GM18499 (cell line): ENCODE measurements around the gene GPD1L.
"Not testable (repeated sequence)": the region's sequence is repeated elsewhere in the genome, so short reads cannot be mapped to it uniquely, and the experiment has no call there.

ENCODE experiments used
- ATAC-seq: cut with Tn5 transposase; IDR thresholded peaks from one replicate; pipeline ENCODE4 v1.9.1; 2021; ENCODE audit warnings: moderate number of reproducible peaks; ENCODE audit not compliant: insufficient read depth, unreplicated experiment

GPD1L gene

DNA sequence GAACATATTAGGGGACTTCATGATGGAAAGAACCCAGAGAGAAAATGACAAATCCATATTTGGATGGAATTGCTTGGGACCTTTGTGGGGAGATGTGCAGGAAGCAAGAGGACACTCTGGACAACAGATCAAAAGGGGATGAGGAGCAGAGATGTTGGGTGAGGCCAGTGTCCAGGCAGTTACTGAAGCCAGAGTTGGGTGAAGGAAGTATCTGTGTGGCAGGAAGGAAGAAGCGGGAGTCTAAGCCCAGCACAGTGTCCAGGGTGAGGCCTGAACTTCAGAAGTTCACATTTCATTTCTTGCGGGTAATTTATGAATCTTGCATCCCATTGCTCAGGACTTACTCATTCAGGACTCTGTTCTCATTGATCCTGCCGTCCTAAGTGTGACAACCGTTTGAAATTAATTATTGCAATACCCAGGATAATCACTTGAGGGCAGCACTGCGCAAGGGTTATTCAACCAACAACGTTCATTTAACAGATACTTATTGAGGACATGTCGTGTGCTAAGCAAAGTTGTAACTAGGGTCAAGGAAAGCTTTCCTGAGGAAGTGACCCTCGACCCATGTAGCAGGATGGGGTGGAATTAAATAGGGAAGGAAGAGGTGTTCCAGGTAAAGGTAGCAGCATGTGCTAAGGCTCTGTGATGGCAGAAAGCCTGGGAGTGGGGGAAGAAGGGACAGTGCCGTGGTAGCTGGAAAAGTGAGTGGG lies 70.7 kb downstream of the GPD1L start:
- ATAC-seq: no peak

DNA sequence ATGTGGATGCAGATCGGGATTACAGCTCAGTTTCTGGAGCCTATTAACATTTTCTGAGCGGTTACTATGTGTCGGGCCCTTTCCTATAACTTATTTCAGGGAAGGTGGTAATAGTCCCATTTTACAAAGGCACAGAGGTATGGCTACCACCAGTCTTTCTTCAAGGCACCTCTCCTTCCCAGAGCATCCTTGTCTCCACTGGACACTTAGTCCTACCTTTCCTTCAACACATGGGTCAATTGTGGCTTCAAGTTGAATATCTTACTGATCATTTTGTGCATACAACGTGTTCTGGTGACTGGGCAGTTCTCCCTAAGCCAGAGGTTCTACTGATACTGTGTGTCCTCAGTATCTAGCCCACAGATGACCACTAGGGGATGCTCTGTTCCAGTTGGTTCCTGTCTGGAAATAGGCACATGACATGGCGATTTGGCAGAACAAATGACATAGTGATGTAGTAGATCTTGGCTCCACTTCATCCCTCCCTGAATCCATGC lies 71.3 kb downstream of the GPD1L start:
- ATAC-seq: no peak

DNA sequence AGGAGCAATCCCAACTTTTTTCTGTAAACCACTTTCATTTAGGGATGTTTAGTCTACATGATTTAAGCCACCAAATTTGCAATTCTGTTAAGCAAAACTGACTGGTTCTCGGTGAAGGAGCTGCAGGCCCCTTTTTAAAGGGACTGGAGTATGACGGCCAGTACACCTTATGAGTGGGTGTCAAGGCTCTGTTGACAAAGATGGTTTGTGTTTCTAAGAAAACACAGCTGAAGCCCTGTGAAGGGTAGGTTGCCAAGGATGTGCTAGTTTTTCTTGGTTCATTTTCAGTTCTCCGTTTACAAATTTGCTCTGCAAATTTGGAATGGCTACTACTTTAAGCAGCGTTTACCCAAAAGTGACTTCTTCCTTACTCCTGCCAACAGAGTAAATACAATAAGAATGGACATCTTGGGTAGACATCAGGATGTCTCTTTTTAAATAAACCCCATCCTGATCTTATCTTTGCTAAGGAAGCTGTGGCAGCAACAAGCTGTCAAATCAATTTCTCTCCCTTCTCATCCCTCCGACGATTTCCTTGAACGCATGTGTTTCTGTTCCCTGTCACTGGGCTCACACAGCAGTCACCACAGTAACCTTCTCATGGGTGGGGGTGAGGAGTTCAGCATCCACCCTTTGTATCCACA lies 73.8 kb downstream of the GPD1L start:
- no peak for ATAC-seq

DNA sequence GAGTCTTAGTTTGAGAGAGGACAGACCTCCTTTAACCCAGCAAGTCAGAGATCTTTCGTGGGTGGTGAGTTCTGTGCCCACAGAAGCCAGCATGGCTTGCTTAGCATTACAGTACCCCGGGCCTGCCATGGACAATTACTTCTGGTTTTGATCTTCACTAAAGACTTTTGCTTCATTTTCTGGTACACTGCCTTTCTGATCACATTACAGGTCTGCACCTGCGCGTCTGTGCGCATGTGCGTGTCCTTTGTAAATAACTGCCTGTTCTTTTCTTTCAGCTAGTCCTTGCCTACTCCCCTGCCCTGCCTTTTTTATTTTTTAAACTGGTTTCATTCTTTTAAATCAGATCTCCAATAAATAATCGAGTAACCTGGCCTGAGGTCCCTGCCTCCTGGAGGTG lies 74.9 kb downstream of the GPD1L start:
- ATAC-seq: no peak

DNA sequence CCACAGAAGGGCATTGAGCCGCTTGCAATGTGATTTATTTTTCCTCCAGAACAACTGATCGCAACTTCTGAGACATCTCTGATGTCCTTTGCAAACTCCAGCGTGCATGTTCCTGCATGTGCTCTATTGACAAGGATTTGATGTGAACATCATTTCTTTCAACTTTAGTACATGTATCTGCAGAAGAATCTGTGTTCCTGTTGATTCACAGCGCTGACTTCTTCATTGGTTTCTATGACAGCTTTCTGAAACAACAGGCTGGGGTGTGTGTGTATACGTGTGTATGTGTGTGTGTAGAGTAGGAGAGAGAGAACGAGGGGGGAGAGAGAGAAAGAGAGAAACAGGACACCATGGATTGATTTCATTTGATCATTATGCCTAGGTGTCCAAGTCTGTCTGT lies 75.4 kb downstream of the GPD1L start:
- ATAC-seq: no peak

DNA sequence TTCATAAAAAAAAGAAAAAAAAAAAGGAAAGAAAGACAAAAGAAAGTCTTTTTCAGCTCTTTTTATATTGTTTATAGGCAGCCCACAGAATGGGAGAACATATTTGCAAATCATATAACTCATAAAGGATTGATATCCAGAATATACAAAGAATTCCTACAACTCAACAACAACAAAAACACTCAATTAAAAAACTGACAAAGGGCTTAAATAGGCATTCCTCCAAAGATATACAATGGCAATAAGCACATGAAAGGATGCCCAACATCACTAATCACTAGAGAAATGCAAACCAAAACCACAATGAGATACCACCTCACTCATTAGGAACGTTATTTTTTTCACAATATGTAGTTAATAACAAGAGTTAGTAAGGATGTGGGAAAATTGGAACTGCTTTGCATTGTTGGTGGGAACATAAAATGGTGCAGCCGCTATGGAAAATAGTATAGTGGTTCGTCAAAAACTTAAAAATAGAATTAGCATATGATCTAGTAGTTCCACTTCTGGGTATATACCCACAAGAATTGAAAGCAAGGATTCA lies 77.8 kb downstream of the GPD1L start:
- no peak for ATAC-seq

DNA sequence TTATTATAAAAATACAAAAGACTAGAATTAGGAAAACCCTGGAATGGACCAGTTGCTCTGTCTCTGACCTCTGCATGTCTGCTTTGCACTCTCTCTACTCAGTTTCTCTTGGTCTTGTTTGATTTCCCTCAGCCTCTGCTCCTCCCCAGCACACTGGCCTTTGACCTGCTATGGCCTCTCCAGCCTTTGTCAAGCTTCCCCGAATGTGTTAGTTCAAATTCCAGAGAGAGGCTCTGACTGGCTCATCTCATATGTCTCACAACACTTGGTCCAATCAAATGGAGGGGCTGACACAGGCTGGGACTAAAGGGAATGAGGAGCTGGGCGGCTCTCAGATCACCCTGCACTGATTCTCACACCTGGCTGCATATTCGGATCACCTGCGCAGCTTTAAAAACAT lies 79.7 kb downstream of the GPD1L start:
- no peak for ATAC-seq

DNA sequence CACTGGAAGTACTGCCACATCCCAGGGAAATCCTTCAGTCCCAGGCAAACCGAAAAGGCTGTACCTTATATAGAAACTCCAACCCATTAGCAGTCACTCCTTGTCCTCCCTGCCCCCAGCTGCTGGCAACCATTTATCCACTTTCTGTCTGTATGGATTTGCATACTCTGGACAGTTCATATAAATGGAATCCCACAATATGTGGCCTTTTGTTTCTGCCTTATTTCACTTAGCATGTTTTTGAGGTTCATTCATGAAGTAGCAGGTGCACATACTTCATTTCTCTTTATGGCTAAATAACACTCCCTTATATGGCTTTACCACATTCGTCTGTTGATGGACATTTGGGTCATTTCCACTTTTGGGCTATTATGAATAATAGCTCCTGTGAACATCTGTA lies 80.5 kb downstream of the GPD1L start:
- no peak for ATAC-seq

DNA sequence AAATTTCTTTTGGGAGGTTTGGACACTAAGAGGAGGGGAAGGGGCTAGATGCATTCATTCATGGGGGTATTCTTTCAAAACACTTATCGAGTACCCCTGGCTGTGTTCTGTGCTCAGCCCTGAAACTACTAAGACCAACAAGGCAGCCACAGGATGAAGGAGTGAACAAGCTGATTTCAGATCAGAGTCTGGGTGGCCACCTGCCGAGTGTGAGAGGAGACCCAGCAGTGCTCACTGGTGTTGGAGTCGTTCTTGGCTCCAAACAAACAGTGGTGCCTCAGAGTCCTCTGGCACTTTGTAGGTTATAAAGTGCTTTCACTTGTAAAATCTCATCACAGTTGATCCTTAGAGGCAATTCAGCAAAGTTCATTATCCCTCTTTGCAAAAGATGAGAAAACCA lies 83.3 kb downstream of the GPD1L start:
- ATAC-seq: no peak

DNA sequence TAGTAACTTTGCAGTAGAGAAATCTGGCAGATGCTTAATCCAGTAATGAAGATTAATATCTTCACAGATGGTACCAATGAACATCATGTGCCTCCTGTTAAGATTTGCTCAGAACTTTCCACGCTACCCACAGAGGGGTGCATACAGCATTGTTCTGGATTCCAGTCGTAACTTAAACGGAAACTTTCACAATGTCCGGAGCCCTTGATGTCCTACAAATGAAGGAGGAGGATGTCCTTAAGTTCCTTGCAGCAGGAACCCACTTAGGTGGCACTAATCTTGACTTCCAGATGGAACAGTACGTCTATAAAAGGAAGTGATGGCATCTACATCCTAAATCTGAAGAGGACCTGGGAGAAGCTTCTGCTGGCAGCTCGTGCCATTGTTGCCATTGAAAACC lies 84.1 kb downstream of the GPD1L start:
- ATAC-seq: not testable (repeated sequence)

DNA sequence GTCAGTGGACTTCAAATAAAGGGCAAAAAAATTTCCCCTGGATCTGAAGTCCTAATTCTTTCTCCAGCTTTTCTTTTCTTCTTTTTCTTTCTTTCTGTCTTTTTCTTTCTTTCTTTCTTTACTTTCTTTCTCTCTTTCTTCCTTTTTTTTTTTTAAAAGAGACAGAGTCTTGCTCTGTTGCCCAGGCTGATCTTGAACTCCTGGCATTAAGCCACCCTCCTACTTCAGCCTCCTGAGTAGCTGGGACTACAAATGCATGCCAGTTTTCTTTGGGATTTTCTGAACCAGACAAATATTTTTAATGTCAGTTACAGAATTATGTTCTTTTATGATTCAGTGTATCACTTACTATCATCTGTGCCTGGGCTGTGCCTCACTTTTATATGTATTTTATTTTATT lies 86.7 kb downstream of the GPD1L start:
- ATAC-seq: no peak

DNA sequence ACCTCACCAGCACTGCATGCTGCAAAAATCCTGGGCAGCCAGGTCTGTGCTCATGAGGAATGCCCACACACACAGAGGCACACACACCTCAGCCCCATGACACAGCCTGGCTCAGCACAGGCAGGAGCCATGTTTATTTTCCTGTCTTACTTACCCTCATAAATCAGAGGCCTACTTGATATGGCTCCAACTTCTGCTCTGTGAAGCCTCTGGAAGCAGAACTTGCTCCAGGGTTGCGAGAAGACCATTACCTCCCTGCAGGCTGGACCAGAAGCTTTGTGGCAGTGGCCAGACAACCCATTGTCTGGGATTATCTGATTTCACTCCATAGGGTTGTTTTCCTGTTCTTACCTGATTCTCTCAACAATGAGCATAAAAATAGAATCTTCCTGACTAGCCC lies 88.2 kb downstream of the GPD1L start:
- ATAC-seq: no peak

DNA sequence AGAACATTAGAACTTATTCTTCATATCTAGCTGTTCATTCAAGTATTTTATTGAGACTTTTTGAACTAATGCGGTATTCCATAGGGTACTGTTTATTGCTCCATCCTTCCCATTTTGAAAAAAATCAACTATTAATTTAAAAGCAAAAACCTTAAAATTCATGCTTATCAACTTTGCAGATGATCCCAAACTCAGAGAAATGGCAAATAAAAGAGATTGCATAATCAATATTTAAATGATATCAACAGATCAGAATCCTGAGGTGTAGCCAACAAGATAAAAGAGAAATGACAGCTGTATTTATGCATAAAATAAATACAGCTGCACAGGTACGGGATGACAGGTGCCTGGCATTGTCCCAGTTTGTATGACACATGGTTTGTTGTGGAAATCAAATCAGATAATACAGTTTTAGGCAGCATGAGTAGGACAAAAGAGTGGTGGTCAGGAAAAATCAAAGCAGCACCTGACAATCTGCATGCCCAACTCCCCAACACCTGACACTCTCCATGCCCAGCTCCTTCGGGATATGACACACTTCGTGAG lies 89.6 kb downstream of the GPD1L start:
- no peak for ATAC-seq

DNA sequence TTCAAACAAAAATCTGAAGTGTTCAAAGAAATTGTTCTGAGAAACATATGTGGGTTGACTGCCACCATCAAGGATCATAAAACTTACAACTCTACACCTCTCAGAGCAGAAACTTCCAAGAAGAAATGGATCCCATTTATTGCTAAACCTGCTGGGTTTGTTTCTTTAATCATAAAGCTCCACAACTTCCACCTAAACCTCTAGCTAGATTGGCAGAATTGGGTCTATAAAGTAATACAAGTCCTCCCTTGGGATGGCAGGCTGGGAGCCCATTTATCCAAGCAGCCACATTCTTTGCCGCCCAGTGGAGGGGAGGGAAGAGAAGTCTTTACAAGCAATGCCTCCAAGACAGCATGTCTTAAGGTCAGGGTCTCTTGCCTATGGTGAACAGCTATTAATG lies 91.6 kb downstream of the GPD1L start:
- no peak for ATAC-seq

DNA sequence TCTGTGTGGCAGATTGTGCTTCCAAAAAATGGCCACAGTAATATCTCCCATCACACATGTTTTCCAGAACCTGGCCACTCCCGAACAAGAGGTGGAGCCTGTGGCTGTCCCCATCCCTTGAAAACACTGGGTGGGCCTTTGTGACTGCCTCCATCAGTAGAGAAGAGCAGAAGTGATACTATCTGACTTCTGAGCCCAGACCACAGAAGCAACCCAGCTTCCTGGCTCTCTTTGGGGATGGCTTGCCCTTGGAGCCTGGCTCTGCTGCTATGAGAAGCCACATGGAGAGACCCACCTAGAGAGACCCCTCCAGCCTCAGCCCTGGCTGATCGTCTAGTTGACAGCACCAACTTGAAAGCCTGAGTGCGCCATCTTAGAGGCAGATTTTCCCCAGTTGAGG lies 92.3 kb downstream of the GPD1L start:
- no peak for ATAC-seq

DNA sequence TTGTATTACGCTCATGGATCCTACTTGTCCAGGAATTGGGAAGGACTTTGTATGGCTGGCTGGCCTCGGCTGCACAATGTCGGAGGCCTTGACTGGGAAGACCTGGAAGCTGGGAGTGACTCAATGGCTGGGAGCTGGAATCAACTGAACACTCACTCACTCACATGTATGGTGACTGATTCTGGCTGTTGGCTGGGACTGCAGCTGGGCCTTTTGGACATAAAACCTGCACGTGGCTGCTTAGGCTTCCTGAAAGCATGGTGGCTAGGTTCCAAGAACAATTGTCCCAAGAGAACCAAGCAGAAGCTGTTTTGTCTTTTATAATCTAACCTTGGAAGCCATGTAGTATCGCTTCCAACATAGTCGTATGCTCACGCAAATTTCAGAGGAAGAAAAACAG lies 94.1 kb downstream of the GPD1L start:
- no peak for ATAC-seq

DNA sequence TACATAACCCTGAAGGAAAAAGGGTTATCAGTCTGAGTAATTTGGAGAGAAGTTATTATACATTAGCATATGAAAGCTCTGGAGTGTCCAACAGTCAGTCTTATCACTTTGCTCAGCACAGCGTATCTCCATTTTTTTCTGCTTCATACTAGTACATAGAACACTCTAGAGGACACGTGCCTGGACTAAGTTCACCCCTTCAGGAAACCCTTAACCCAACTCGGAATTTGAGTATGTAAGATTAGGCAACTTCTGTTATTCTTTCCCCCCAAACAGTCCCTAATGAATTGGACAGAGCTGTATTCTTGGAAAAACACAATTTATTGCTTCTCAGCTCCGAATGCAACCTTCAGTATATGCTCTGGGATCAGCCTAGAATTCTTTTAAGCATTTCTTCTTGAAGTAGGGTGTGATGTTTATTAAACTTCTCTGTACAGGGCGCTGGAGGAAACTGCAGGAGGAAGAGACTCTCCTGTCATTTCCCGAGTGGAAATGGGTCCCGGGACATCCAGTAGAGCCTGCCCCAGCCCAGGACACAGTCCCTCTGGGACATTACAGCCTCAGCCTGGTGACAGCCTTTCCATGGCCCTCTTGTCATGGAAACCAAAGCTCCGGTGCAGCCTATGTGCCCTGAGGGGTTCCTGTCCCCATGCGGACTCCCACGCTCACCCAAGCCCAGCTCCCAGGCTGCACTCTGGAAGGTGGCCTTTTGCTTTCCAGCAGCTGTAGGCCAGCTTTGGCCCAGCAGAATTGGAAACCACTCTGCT lies 94.8 kb downstream of the GPD1L start:
- ATAC-seq: no peak

DNA sequence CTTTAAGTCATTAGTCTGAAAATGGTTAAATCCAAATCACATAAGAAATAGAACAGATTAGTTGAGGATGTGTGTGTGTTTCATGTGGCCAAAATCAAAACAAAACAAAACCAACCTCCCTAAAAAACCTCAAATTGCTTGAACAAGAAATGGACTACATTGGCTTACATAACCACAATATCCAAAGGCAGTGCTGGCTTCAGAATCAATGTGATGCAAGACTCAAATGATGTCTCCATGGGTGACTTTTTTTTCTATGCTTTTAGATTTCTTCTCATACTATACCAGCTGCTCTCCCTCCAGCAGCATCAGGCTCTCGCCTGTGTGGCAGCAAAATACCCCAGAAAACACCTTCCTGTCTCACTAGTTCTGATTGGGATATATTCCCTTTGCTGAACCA lies 96.1 kb downstream of the GPD1L start:
- no peak for ATAC-seq

DNA sequence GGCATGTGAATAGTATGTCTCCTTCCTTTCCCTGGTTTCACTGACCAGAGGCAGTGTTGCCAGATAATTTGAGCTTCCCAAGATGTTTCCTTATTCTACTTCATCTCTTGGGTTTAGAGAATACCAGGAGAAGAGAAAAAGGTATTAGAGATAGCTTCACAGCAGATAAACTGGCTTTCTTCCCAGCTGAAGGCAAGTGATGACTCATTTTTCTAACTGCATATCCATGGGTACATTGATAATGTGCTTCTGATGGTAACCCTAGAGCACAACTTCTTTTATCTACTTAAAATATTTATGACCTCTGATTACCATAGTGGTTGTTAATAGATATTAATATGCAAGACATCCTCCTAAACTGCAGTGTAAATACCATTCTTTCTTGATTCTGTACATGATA lies 97.4 kb downstream of the GPD1L start:
- ATAC-seq: no peak

DNA sequence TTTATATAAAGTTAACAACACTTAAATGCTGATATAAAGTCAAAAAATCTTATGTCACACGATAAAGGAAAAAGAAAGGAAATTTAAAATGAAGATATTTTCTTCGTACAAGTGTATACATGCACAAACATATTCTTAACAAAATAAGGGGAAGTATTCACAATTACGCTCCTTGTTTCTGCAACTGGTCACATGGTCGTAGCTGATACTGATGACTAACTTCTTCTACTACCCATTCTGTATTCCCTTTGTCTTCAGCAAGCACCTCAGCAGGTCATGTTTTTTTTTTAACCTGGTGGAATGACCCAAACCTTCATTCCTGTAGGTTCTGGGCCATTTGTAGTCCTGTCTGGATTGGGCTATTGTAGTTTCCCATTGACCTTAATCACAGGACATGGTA lies 102.0 kb downstream of the GPD1L start:
- ATAC-seq: no peak

DNA sequence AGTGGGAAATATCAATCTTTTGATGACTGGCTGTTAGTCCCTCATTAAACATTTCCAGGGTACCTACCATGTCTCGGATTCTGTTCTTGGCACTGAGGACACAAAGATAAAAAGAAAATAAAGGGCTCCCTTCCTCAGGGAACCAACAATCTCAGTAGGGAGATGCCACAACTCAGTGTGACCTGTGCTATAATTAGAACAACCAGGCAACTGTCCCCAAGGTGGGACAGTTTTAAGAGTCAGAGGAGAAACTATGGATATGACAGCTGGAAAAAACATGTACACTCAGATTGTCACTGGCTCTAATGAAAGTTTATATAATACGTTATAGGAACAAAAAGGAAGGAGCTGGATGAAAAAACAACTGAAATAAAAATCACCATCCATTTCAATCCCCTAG lies 108.8 kb downstream of the GPD1L start:
- ATAC-seq: no peak
